Measurements from ENCODE around the gene AP3B1. TPM values are rescaled to one million over a fixed set of nuclear protein-coding genes. Genes with fewer than 3 reads are reported as not detected.
A peak's percentile ranks its signal among the peaks of the same experiment; 100 is the strongest.

The AP3B1 gene
- polyA plus RNA-seq, 5 donors, result 40.8 to 54.3 (median 50.9) TPM

DNA sequence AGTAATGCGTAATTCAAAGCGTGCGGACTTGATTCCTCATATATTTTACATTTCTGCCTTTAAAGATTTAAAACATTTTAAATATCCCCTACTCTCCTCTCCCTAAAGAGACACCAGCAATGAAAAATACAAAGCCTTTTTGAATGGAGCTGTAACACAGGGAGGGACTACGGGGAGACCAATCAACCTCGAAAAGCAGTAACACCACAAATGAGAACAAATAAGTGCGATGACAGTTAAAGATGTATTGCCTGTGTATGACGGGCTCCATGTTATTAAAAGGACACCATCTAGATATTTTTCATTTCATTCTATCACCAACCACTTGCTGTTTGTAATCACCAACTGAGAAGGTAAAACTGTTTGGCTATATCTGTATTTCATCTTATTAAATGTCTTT is 288.0 kb downstream of the AP3B1 start:
- no peak for DNase-seq

DNA sequence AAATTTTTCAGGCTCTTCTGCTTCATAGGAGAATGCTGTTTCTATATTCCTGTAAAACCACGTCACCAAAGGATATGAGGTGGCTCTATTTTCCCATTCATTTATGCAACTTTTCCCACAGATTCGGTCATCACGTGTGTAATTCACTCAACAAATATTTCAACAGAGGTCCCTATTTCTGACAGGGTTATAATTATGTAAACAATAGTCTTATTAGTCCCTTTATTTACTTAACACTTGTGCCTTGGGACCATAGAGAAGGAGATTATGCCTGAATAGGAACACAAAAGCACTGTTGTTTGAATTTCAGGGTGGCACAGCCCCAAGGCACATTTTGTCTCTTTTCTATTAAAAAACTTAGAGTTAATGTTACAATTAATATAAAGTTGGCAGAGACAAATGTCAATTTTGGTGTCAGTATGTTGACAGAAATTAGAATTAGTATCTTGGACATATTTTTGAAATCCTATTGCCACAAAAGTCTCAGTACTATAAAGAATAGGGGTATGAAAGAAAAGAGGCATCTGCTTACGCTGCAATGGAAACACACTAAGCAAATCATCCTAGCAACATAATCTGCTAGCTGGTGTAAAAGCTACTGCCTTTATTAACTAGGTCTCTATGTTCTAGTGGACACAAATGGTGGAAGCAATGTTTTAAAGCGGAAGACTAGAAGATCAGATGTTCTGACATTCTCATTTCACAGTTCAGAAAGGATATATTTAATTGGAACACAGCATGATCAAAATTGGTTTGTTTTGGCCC is 289.3 kb downstream of the AP3B1 start:
- DNase-seq, result no peak

GRCh38 chr5:78004559-78004958 is 289.9 kb downstream of the AP3B1 start:
- DNase-seq, result no peak

- DNase-seq, result no peak
These were observed 290.6 kb downstream of the AP3B1 start for GRCh38 chr5:78003919-78004318.

DNA sequence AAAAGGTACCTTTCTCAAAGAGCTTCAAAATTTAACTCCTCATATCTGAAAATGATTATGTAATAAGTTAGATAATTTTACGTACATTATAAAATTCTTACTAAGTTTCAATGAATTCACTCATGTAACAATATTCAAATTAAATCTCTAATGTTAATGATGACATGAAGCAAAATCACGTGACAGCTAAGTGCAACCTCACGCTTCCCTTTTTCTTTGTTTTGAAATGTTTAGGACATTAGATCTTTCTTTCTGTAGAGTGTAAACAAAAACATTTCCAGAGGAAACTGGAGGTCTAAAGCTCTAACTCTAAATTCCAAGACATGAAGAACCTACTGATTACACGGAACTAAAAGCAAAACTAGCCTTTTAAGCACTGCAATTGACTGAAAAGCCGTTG is 291.0 kb downstream of the AP3B1 start:
- no peak for DNase-seq

- DNase-seq, result no peak
These were observed 291.8 kb downstream of the AP3B1 start for GRCh38 chr5:78002690-78003089.

DNA sequence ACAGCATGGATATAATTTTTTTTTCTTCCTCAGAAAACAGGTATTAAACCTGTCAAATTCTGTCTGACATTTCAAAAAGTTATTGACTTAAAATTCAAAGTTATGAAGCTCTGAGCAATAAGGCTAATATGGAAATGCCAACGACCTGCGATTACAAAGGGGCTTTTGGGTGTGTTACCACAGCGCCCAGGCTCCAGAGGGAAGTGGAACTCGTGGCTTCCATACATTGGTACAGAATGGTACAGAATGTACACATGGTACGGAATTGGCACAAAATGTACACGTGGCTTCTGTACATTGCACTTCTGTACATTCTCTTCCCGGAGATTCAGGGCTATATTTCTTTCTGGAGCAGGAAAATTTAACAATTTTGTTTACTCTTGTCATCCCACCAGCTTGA is 293.3 kb downstream of the AP3B1 start:
- no peak for DNase-seq

DNA sequence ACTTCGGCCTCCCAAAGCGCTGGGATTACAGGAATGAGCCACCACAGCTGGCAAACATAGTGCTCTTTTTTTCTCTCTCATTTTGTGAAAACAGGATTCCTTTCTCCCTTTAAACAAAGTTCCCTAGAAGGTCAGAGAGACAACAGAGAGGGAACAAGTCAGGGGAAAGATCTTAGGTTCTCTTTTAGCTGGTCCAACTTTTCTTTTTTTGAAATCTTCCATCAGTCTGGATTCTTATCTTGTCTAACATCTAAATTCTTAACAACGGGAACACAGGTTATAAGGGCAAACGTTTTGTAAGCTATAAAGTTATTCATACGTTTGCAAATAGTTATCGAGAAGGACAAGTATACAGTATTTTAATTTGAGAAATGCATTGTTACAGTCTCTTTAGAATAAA is 294.3 kb downstream of the AP3B1 start:
- no peak for DNase-seq

GRCh38 chr5:77999399-77999798 is 295.1 kb downstream of the AP3B1 start:
- no peak for DNase-seq

DNA sequence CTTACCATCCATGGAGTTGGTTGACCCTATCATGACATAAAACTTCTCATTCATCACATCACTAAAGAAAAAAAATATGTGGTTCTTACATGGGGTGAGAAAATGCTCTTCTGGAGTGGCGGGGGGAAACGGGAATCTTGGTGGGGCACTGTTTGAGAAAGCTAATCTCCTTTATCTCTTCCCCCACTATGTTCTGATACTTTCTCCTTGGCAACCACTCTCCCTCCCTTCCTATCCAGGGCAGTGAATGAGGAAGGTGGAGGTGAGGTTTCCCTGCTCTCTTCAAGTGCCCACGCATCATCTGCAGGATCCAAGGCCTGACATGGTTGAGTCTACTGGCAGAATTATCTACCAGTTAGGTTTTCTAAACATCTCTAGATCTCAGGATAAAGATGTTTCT is 297.6 kb downstream of the AP3B1 start:
- DNase-seq, result no peak

- DNase-seq, result no peak
These were observed 298.6 kb downstream of the AP3B1 start for GRCh38 chr5:77995793-77996409.

DNA sequence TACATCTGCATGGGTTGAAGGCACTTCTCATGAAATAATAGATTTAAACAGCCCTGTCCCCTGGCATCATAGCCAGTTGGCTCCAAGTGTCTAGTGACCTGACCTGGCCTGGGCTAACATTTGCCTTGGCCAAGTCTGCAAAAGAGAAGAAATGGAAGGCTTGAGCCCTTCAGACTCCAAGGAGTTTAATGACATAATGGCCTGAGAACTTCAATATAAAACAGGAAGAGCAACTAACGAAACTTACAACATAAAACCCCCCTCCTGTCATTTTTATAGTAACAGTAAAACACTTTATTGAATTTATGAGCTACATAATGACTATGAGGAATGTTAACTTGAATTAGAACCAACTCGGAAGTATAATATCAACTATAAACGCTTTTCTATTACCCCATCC is 299.6 kb downstream of the AP3B1 start:
- DNase-seq, result peak in 1 of 2 donors; percentile 41

DNA sequence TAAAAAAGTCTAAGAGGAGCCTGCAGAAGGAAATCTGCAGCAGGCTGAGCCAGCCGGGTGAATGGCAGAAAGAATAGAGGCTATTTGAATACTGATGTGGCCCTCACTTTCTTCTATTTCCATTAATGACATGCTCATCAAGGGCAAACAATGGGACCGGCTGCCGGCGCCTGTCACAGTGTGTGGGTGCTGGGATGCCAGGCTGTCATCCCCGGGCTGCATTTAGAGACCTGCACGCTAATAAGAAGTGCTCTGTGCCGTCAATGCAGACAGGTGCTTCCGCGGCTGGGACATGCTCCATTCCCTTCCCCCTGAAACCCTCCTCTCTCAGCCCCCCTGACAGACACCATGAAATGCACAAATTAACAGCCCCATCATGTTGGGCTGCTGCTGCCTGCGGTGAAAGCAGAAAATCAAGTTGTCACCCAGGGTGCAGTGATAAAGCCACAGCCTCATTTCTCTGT is 300.6 kb downstream of the AP3B1 start:
- DNase-seq, result no peak

DNA sequence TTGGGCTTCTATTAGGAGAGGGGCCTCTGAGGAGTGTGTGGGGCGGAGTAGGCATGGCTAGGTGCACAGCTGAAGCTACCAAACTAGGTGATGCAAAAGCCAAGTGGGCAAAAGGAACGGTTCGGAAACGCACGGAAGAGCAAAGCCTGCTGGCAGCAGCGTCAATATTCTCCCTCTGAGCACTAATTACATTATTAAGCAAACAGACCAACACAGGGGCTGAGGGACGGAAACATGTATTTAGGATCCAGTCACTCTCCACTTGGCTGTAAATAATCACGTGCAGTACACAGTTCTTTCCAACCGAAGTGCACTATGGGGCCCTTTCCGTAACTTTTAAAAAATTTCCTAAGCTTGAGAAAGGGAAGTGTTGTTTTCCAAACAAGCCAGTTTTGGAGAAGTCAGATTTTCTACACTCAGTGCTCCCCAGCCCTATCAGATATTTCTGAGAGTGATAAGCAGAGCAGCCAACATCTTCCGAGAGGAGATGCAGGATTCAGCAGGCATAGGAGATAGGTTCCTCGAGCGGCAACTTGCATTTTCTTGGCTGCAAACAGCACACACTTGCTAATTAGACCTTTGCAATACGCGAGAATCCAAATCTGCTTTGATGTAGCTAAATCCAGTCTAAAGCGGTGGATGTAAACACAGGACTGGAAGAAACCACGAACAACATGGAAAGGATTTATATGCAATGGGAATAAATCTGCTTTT is 301.2 kb downstream of the AP3B1 start:
- no peak for DNase-seq

DNA sequence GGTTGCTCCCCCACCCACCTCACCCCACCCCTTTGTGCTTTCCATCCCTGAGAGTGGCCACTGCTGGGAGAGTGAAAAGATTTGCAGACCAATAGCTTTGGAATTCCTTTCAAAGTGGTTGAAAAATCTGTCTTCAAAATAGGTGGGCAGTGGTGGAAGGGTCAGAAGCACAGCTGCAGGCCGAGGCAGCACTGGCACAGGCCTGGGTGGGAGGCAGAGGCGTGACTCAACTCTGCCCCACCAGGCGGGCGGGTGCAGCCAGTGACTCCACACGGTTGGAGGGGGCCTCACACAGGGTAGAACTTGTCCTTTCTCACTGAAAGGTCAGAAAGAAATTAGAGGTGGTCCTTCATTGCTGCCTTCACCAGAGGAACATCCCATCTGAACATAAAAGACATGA is 303.4 kb downstream of the AP3B1 start:
- DNase-seq, result no peak

DNA sequence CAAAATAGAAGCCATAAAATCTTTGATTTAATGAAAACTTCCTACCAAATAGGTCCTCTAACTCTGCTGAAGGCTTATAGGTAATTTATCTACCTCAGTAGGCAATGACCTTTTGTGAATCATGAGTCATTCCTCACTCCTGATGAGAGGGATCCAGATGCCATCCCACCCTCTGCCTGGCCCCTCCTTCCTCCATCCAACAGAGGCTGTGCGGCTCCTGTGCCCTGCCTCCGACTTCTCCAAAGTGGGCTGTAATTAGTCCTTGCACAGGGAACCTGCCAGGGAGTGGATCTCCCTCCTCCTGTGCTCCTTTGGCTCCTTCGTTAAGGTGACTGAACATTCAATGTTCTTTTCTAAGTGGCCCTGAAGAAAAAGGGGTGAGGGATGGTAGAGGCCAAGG is 304.5 kb downstream of the AP3B1 start:
- DNase-seq, result no peak

DNA sequence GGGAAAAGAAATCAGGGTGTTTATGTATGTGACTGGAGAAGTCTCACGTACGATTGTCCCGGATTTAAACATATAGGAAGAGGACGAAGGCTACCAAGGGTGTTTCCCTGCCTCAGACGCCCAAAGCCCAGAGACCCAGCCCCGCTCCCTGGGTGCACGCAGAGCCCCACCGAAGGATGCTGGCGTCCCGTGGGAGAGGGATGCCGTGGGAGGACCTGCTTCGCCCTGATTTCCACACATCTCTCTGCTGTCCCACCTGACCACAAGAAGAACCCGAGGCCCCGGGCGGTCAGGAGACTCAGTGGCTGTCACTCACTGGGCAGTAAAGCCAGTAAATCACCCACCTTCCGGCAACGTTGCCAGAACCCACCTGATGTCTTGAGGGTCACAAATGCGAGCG is 306.5 kb downstream of the AP3B1 start:
- no peak for DNase-seq

DNA sequence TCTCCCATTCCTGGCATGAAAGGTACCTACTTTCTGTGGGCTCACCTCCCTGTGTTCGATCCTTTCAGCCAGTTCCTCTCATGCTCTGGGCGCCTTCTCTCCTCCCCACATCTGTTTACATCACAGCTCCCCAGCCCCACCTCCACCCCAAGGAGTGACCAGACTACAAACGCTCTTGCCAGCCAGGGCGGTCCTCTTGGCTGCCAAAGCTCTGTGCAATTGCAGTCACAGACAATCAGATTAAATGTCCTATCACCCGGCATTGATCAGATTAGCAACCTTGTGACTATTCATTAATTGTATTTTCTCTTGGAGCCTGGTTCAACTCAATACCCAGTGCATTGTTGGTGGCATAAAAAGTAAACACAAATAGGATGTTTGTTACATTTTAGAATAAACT is 307.2 kb downstream of the AP3B1 start:
- DNase-seq, result no peak

DNA sequence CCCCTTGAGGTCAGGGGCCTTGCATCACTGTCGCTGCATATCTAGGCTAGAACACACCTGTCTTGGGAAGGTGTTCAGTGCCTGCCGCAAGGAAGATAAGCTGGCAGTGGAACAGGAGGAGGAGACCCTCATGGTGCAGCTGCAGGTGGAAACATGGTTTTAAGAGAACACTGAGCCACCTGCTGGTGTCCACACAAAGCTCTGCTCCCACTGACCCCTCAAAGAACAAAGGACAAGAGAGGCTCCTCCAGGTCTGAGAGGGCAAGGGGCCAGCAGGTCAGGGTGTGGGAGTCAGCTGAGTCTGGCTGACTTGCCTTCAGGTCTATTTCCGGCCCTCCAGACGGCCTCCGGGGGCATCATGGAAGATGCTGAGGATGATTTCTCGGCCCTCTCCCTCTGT is 308.2 kb downstream of the AP3B1 start:
- no peak for DNase-seq

DNA sequence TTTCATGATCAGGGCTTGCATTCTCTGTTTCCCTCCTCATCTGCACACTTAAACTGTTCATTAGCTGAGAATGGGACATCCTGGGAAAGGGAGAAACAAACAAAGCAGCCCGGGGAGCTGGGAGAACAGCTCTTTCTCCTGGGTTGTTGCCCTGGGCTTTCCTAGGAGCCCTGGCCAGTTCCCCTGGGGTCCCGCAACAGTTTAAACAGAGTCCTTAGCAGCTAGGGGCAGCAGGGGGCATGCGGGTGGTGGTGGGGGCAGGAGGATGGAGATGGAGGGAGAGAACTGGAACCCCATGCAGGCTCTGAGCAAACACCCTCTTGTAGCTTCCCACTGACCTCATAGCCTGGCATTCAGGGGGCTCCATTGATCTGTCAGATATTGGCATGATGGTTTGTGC is 309.3 kb downstream of the AP3B1 start:
- DNase-seq, result no peak

GRCh38 chr5:77984587-77984986 is 309.9 kb downstream of the AP3B1 start:
- DNase-seq, result no peak

DNA sequence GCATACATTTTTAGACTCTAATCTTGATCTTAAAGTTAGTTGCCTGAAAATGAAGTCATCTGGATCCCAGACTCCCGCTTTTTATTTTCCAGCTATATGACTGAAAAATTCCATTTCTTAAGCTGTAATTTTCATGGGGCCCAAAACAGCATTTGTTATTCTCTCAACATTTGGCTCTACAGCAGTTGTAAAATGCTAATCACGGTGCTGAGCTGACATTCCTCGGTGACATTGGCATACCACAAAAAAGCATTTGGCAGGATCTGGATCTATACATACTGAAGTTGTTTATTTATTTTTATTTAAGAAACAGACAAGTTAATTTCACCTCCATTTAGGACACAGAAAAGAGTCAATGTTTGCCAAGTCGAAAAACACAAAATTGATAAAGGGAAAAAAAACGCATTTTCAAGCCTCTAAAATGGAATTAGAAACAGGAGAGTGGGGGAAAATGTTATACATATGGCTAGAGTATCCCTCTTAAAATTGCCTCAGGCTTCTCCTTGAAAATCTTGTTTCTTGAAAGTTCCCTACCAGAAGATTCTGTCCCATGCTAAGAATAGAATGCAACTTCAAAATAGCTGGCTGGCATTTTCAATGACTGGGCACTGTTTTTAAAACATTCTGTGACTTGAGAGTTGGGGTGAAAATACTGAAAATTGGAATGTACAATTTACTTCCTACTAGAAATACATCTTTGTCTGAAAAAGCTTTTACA is 310.9 kb downstream of the AP3B1 start:
- DNase-seq, result no peak
